Calu3 (cell line): Measurements from ENCODE around the gene LRMDA. TPM values are rescaled to one million over a fixed set of nuclear protein-coding genes. Genes with fewer than 3 reads are reported as not detected.

Experiments
- BruUV-seq: library from RNA; stranded (reverse); fragments of 400-500 nt; replicated peaks from 2 replicates; lab custom pipeline; 2021; lab: Mats Ljungman, UMichigan
- CTCF ChIA-PET: fragments of 300-600 bp; sonication (Branson Sonifier 250); formaldehyde crosslinking; loops from one replicate; lab custom pipeline; 2022; ENCODE audit warnings: antibody characterized with exemption; lab: Charles Lee
- DNase-seq: peaks from one replicate; pipeline ENCODE4 v3.0.0; 2022
- H3K27ac Mint-ChIP-seq: one replicate; pipeline ENCODE4 v1.8.0; 2022; ENCODE audit warnings: mixed read lengths; ENCODE audit not compliant: unreplicated experiment
- H3K27me3 Mint-ChIP-seq: one replicate; pipeline ENCODE4 v1.8.0; 2022; ENCODE audit warnings: mixed read lengths; ENCODE audit not compliant: unreplicated experiment
- H3K36me3 Mint-ChIP-seq: one replicate; pipeline ENCODE4 v1.8.0; 2022; ENCODE audit warnings: mild to moderate bottlenecking, moderate library complexity, mixed read lengths; ENCODE audit not compliant: insufficient read depth, unreplicated experiment
- H3K4me1 Mint-ChIP-seq: one replicate; pipeline ENCODE4 v1.8.0; 2022; ENCODE audit warnings: mild to moderate bottlenecking, low read depth, mixed read lengths; ENCODE audit not compliant: unreplicated experiment
- H3K4me3 Mint-ChIP-seq: one replicate; pipeline ENCODE4 v1.8.0; 2022; ENCODE audit warnings: mild to moderate bottlenecking, low read depth, moderate library complexity, mixed read lengths; ENCODE audit not compliant: unreplicated experiment
- H3K9me3 Mint-ChIP-seq: one replicate; pipeline ENCODE4 v1.8.0; 2022; ENCODE audit warnings: low read depth, mixed read lengths; ENCODE audit not compliant: unreplicated experiment
- intact Hi-C: fragments of 100-400 bp; cut with micrococcal nuclease; formaldehyde crosslinking; loops from one replicate; pipeline ENCODE4 v1.10.0; 2022; ENCODE audit not compliant: unreplicated experiment
- total RNA-seq: library from RNA; stranded (reverse); gene quantifications from 2 replicates; pipeline ENCODE4 v1.2.3, GENCODE V29; 2022
- TF ChIP-seq, protein P1 (sequence below): fragments of 200-600 bp; IDR thresholded peaks from one replicate; pipeline ENCODE4 v1.8.0; 2022; ENCODE audit warnings: antibody characterized with exemption; ENCODE audit not compliant: unreplicated experiment

The LRMDA gene
- total RNA-seq, 1 experiment from 2014 or later: 7.6 TPM

DNA sequence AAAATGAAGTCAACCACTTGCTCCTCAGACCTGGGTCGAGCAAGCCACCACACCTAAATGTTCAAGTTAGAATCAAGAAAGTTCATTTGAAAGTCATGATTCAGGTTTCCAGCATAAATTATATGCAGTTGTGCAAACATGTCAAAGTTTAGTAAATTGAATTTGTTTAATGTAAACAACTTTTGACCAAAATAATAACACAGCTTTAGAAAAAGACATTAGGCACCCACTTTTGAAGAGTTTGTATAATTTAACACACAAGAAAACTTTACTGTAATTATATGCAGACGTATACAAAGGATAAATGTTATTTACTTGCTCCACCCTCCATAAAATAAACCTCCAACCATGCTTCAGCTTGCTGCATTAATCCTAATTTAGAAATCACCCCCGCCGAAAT is 680.0 kb downstream of the LRMDA start:
- H3K27ac Mint-ChIP-seq: no peak overlapping the region
- CTCF ChIA-PET: no interaction called here
- no peaks in the 10 kb centered on the region for H3K36me3 Mint-ChIP-seq
- no TSS peak for BruUV-seq
- DNase-seq: no peak
- TF ChIP-seq, protein P1, sequence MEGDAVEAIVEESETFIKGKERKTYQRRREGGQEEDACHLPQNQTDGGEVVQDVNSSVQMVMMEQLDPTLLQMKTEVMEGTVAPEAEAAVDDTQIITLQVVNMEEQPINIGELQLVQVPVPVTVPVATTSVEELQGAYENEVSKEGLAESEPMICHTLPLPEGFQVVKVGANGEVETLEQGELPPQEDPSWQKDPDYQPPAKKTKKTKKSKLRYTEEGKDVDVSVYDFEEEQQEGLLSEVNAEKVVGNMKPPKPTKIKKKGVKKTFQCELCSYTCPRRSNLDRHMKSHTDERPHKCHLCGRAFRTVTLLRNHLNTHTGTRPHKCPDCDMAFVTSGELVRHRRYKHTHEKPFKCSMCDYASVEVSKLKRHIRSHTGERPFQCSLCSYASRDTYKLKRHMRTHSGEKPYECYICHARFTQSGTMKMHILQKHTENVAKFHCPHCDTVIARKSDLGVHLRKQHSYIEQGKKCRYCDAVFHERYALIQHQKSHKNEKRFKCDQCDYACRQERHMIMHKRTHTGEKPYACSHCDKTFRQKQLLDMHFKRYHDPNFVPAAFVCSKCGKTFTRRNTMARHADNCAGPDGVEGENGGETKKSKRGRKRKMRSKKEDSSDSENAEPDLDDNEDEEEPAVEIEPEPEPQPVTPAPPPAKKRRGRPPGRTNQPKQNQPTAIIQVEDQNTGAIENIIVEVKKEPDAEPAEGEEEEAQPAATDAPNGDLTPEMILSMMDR: no peak
- H3K27me3 Mint-ChIP-seq: no peaks in the 10 kb centered on the region
- intact Hi-C loops: no loop called here
- no peak overlapping the region for H3K4me3 Mint-ChIP-seq
- H3K4me1 Mint-ChIP-seq: no peaks in the 10 kb centered on the region
- peaks cover 18% of the 10 kb centered on the region for H3K9me3 Mint-ChIP-seq

DNA sequence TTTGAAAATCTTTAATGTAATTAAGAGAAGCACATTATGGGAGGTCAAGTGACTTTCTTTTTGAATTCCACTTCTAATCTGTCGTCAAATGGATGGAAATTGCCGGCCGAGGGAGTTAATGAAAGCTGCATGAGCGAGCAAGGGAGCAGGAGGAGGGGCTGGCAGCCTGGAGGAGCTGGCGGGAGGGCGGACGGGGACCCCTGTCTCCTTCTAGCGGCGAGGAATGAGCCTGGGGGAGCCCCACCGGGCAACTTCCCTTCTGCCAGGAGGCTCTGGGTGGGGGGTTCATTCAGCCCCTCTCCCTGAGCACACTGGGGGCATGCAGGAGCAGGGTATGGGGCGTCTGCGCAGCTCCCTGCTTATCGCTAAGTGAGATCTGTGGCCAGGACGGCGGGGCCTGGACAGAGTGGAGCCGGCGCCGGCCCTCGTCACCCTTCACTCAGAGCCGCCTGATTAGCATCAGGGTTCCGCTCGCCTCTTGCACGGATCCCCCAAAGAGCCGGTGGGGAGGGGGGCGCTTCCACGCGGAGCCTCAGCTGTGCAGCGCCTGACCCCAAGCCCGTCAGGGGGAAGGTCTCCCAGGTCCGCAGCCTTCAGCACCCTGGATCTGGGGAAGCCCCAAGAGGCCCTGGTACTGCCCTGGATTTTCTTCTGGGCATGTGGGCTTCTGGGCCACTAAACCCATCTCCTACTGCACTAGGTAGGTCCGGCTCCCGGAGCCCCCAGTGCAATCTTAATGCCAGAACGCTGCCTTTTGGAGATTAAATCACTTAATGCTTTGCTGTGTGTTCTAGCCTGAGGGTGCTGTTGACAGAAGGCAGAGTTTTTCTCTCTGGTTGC is 680.8 kb downstream of the LRMDA start:
- DNase-seq: no peak
- no peak overlapping the region for H3K4me3 Mint-ChIP-seq
- no peaks in the 10 kb centered on the region for H3K36me3 Mint-ChIP-seq
- H3K27me3 Mint-ChIP-seq: no peaks in the 10 kb centered on the region
- TF ChIP-seq, protein P1: no peak
- H3K27ac Mint-ChIP-seq: no peak overlapping the region
- peaks cover 24% of the 10 kb centered on the region for H3K9me3 Mint-ChIP-seq
- CTCF ChIA-PET: interaction anchor here (0.7 kb wide), 1 partner anchor 896 kb away, joined by 5 read pairs; no protein-coding TSS in a partner anchor
- intact Hi-C loops: no loop called here
- no TSS peak for BruUV-seq
- no peaks in the 10 kb centered on the region for H3K4me1 Mint-ChIP-seq

DNA sequence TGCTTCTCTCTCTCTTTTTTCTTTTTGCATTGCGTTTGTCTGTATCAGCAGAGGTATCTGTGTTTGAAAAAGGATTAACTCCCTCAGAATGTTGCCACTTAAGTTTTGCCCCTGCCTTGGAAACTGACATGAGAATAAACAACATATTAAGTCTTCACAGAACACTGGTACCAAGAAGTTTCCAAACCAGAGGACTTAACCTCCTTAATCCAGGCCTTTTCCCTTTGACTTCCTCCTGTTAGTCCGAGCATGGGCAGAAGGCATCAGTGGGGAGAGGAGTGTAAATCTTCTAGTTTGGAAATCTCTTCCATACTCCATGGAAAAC is 681.4 kb downstream of the LRMDA start:
- Mint-ChIP-seq H3K4me1 (no peaks in the 10 kb centered on the region), H3K27ac (no peak overlapping the region), H3K4me3 (no peak overlapping the region), H3K36me3 (no peaks in the 10 kb centered on the region), H3K9me3 (peaks cover 24% of the 10 kb centered on the region), H3K27me3 (no peaks in the 10 kb centered on the region)
- CTCF ChIA-PET: no interaction called here
- intact Hi-C loops: no loop called here
- TF ChIP-seq, protein P1: no peak
- no TSS peak for BruUV-seq
- no peak for DNase-seq

DNA sequence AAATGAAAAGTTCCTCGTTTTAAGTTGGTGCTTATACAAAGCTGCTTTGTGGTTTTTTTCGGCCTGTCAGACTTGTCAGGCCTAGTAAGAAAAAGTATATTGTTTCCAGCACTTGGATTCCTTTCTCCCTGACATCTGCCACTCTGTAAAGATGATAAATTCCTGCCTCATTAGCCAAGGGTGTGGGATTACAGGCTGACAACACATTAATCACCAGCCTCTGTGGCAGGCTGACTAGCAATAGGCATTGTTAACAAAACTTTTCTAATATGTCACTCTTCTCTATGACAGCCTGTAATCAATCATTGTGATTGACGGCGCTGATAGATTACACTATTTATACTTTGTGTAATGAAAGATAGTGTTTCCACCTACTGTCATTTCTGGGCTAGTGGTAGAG is 682.5 kb downstream of the LRMDA start:
- Mint-ChIP-seq H3K9me3 (peaks cover 24% of the 10 kb centered on the region), H3K36me3 (no peaks in the 10 kb centered on the region), H3K4me3 (no peak overlapping the region), H3K27me3 (no peaks in the 10 kb centered on the region), H3K4me1 (no peaks in the 10 kb centered on the region), H3K27ac (no peak overlapping the region)
- BruUV-seq: no TSS peak
- CTCF ChIA-PET: no interaction called here
- intact Hi-C loops: no loop called here
- no peak for DNase-seq
- TF ChIP-seq, protein P1: no peak
